CD1c-positive myeloid dendritic cell (primary cell): Measurements from ENCODE around the gene TUSC1.
"Not testable (repeated sequence)": the region's sequence is repeated elsewhere in the genome, so short reads cannot be mapped to it uniquely, and the experiment has no call there.

ENCODE experiments used
- DNase-seq: peaks from one replicate; pipeline ENCODE4 v3.0.0-alpha.2; 2016; ENCODE audit errors: extremely low spot score

Gene TUSC1

DNA sequence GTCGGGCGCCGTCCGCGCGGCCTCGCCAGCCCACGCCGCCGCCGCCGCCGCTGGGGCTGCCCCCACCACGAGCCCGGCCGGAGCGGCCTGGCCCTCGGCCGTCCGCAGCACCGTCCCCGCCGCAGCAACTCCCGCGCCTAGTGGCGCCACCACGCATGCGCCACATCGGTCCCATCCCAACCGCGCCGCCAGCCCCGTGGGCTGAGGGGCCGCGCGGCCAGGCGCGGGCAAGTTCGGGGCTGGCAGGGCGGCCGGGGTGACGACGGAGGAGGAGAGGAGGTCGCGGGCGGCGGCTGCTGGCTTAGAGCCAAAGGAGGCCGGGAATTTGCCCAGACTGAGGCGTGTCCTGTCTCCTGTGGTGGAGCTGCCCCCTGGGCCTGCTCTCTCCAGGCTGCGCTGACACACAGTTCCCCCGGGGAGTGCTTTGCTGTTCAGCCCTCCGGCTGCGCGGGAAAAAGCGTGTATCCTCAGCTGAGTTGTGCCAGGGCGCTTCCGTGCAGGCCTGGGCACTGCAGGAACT is at the start of gene TUSC1:
Gene TUSC1 (minus strand): TSS at position 298 of the 520 bp plus-strand sequence. CDS start 132 bp downstream, at position 166.
- DNase-seq = peak; percentile 59

DNA sequence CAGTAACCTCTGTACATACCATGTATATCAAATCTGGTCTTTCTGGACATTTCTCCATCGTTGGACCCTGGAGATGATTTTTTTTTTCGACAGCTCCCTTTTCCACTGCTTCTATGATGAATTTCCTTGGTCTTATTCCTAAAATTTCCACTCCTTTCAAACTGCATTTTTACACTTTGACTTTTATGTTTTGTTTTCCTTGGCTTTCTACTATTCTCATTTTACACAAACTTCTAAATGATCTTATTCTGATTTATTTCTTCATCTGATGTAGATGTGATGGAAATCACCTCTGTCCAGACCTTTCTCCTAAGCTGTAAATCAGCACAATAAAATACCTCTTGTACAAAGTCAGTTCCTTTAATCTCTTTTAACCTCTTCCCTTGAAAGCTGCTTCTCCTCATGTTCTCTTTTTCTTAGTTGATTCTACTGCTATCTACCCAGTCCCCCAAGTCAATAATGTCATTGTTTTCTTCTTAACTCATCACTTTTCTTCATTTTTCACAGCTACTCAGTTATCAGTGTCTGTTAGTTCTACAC is 48.7 kb upstream of the TUSC1 start:
- no peak for DNase-seq

GRCh38 chr9:25724424-25724823 is 46.2 kb upstream of the TUSC1 start:
- no peak for DNase-seq

- no peak for DNase-seq
Measured at GRCh38 chr9:25716220-25716872, 38.1 kb upstream of the TUSC1 start.

GRCh38 chr9:25709941-25710340 is 31.7 kb upstream of the TUSC1 start:
- DNase-seq = no peak

GRCh38 chr9:25704800-25705199 is 26.6 kb upstream of the TUSC1 start:
- no peak for DNase-seq

- DNase-seq = no peak
Measured at GRCh38 chr9:25703701-25704357, 25.6 kb upstream of the TUSC1 start.

- no peak for DNase-seq
Measured at GRCh38 chr9:25702536-25702935, 24.3 kb upstream of the TUSC1 start.

DNA sequence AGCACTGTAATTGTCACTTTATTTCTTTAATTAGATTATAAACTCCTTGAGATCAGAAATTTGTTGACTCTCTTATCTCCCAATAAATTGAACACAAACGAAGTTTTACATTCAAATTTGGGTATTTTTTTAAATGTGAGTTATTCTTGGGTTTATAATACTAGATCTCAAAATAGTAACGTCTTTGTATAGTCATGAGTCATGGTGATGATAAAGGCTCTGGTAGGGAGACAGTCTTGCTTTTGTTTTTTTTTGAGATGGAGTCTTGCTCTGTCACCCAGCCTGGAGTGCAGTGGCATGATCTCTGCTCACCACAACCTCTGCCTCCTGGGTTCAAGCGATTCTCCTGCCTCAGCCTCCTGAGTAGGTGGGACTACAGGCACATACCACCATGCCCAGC is 22.7 kb upstream of the TUSC1 start:
- not testable (repeated sequence) for DNase-seq

DNA sequence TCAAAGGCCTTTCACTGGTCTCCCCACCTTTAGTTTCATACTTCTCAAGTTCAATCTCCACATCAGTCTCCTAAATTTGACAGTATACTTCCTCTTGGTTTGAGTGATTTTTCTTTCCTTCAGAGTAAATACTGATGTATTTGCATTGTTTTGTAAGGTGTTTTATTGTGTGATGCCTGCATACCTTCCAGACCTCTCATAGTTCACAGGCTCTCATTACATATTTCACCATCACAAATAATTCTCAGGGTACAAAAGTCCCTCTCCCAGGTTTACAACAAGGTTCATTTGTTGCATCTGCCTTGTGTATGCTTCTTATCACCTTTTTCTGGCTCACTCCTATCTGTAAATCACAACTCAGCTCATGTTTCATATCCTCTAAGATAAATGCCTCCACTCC is 22.2 kb upstream of the TUSC1 start:
- no peak for DNase-seq

- DNase-seq = no peak
Measured at GRCh38 chr9:25691786-25692185, 13.5 kb upstream of the TUSC1 start.

DNA sequence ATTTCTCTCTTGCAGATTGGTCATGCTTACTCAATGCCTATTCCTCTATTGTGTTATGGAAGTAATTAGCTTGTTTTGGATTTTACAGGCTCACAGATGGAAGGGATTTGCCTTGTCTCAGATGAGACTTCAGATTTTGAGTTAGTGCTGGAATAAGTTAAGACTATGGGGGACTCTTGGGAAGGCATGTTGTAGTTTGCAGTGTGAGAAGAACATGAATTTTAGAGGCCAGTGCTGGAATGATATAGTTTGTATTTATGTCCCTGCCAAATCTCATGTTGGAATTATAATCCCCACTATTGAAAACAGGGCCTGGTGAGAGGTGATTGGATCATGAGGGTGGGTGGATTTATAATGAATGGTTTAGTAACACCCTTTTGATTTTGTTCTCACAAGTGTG is 6.1 kb upstream of the TUSC1 start:
- no peak for DNase-seq

DNA sequence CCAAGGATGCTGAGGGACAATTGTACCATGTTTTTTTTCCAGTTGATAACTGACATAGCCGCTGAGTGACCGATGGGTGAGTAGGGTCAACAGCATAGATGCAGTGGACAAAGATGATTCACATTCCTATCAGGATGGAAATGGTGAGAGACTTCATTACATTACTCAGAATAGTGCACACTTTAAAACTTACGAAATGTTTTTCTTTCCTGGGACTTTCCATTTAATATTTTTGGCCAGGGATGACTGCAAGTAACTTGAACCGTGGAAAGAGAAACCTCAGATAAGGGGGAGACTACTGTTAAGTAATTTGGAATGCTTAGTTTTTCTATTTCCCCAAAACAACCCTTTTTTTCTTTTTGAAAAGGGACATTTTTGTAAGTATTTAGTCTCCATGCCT is 3.0 kb upstream of the TUSC1 start:
- DNase-seq = no peak

GRCh38 chr9:25678846-25679360 is 659 bp upstream of the TUSC1 start:
- no peak for DNase-seq

GRCh38 chr9:25677301-25678146 is 720 bp downstream of the TUSC1 start:
- DNase-seq = peak; percentile 33

DNA sequence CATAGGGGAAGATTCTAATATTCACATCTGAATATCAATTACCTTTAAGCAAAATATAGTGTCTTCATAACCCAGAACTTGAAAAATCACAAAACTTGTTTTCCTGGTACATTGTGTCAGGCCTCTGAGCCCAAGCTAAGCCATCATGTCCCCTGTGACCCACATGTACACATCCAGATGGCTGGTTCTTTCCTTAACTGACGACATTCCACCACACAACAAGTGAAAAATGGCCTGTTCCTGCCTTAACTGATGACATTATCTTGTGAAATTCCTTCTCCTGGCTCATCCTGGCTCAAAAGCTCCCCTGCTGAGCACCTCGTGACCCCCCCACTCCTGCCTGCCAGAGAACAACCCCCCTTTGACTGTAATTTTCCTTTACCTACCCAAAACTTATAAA is 2.4 kb downstream of the TUSC1 start:
- not testable (repeated sequence) for DNase-seq

DNA sequence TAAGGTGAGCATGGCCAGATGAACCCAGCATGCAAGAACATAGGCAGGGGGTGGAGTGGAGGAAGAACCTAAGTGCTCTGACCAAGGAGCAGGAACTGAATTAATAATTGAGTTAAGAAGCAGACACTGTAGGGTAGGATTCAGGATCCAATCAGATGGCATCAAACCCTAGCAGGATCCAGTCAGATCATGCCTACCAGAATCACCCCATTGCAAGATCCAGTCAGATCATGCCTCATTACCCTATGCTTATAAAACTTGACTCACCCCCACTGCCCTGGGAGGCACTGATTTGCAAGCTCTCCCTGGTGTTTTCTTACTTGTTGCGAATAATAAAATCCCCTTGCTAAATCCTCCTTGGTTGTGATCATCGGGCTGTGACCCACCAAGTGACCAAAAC is 19.7 kb downstream of the TUSC1 start:
- DNase-seq = no peak

DNA sequence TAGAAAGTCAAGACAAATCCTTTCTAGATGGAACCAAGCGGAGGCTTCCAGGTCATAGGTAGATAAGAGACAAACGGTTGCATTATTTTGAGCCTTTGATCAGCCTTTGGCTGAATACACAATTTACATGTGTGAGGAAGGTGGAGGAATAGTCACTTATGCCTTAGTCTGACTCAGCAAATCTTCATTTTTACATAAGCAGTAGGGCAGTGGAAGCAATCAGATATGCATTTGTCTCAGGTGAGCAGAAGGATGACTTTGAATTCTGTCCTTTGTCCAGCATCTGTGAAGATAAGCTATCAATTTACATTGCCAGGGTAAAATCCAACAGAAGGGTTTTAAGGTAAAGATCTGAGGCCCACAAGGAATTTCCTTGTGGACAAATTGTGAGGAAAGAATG is 23.8 kb downstream of the TUSC1 start:
- no peak for DNase-seq

- no peak for DNase-seq
Measured at GRCh38 chr9:25648116-25648515, 30.1 kb downstream of the TUSC1 start.

DNA sequence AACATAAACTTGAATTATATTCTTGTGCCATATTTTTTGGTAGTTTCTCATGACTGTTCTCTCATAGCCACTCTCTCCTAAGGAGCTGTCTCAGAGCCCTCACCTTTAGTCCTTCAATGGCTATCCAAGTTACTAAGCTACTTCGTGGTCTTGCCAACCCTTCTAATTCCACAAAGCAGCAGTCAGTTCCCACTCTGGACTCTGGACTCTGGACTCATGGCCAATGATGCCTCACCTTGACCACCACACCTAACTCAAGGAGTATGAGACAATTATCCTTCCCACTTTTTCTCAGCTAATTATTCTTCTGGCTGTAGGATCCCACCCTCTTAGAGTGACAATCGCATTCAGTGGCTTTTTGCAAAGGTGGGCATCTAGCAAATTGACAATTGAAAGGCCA is 42.2 kb downstream of the TUSC1 start:
- no peak for DNase-seq

GRCh38 chr9:25629231-25629630 is 49.0 kb downstream of the TUSC1 start:
- DNase-seq = no peak
